NCI-H1105 (cell line): Measurements from ENCODE around the gene PRKRA.
"Not testable (repeated sequence)": the region's sequence is repeated elsewhere in the genome, so short reads cannot be mapped to it uniquely, and the experiment has no call there.

ENCODE experiments used
- DNase-seq: peaks from one replicate; lab custom pipeline; 2025; lab: John Stamatoyannopoulos, UW

Gene PRKRA

DNA sequence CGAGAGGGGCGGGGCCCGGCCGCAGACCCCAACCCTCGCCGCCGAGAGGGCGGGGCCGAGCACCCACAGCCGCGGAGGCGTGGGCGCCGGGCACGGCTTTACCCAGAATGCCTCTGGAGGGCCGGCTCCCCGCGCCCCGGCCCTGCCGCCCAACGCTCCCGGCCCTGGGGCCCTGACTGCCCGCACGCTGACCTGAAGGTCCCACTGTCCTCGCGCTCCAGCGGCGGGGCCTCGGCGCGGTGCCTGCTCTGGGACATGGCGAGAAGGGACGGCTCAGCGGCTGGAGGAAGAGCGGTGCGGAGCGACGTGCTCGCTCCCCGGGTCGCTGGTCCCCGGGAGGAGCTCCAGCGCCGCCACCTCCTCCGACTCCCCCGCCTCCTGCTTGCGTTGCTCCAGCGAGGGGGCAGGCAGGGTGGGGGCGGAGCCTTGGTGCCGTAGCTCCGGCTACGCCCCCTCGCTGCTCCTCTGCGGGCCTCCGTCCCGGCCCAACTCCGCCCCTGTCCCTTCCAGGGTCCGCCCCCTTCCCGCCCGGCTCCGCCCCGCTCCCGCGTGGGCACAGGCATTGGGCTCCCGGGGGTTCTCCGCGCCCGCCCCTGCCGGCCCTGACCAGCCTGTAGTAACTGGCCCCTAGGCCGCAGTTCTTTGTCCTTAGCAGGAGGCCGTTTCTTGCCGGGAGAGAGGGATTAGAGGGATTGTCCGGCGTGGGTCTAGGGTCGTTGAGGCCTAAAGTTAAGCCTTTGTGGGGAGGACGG lies at the start of gene PRKRA, which contains the start of gene PJVK:
PRKRA (minus strand) TSS at position 402 of the 752 bp plus-strand sequence; CDS start at position 257, 145 bp downstream.
PJVK (plus strand) TSS at position 605 of the 752 bp plus-strand sequence. CDS start 2,032 bp downstream, outside the sequence.
- peak; percentile 89 for DNase-seq

DNA sequence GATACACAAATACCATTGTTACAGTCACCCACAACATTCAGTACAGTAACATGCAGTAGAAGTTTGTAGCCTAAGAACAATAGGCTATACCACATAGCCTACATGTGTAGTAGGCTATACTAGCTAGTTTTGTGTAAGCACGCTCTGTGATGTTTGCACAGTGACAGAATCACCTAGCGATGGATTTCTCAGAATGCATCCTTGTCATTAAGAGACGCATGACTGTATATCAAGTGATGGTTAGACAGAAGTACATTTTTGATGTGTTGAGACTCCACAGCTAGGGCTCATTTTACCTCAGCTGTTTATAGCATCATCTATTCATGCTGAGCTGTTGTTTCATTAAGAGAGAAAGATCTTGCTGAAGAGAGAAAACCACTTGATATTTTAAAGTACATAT lies 48.7 kb upstream of the PRKRA start:
- no peak for DNase-seq

DNA sequence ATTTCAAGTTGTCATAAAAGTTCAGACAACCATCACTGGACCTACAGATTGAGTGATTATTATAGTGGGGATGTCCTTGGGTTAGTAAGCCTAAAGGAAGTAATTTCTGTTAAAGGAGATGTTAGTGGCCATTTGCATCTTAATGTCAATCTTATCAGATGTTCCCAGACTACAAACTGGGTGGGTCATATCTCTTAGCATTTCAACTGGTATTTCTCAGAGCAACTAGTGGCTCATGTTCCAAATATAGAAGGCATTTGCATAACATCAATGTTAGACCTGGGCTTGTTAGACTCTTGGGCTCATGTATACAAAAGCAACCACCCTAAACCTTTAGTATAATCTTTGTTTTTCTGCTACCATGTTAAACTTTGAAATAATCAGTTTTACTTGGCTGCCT lies 47.2 kb upstream of the PRKRA start:
- no peak for DNase-seq

- DNase-seq, result no peak
Observed at GRCh38 chr2:178496049-178496448, 45.1 kb upstream of the PRKRA start.

DNA sequence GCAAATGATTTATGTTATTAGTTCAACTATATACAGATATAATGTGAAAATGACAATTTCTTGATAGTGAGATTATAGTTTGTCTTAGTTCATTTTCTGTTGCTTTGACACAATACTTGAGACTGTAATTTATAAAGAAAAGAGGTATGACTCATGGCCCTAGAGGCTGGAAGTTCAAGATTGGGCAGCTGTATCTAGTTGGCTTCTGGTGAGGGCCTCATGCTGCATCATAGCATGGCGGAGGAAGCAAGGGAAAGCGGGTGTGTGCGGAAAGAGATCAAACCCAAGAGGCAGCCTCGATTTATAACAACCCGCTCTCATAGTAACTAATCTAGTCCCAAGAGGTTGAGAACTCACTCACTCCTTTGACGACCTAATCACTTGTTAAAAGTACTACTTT lies 40.6 kb upstream of the PRKRA start:
- DNase-seq, result no peak

- no peak for DNase-seq
Observed at GRCh38 chr2:178485356-178485755, 34.4 kb upstream of the PRKRA start.

- DNase-seq, result peak; percentile 53
Observed at GRCh38 chr2:178484245-178485041, 33.5 kb upstream of the PRKRA start.

DNA sequence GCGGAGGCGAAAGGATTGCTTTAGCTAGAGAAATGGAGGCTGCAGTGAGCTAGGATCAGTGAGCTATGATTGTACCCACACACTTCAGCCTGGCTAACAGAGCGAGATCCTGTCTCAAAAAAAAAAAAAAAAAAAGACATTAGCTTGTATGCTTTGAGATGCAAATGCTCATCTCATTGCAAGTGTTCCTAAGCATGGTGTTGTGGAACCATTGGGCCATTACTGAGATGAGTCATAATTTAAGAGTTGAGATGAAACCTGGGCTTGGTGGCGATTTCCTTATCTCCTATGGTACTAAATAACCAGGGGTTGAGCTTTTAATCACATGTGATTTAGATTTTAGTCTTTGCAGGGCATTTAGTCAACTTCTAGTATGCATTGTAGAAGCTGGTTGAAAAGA lies 31.5 kb upstream of the PRKRA start:
- DNase-seq, result no peak

- peak; percentile 82 for DNase-seq
Observed at GRCh38 chr2:178480227-178481181, 29.5 kb upstream of the PRKRA start, which contains the start of gene PLEKHA3. PLEKHA3 (plus strand) TSS chr2:178480457; CDS start chr2:178480870, 413 bp downstream.

DNA sequence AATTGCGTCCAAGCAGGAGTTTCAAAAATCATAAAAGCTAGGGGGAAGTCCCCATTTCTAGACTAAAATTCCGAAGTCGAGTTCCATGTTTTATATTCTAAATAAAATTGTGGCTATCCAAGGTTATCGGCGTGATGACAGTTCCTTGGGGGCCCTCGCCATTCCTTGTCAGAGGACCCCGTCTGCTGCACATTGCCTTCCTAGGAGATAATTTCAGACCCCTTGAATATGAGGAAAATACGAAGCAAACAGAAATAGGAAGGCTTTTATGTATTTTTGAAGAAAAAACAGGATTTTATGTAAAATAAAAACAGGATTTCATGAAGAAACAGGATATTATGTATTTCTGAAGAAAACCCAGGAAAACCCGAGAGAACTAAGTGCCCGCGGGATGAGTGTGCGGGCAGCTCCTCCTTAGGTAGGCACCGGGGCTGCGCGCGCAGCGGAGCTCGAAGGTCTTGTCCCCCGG lies 28.8 kb upstream of the PRKRA start:
- DNase-seq, result no peak

- DNase-seq, result no peak
Observed at GRCh38 chr2:178479275-178479616, 28.3 kb upstream of the PRKRA start.

- DNase-seq, result peak; percentile 71
Observed at GRCh38 chr2:178478439-178479274, 27.7 kb upstream of the PRKRA start, which contains the start of gene FKBP7. FKBP7 (minus strand) TSS chr2:178478600; CDS start chr2:178478499, 101 bp downstream.

DNA sequence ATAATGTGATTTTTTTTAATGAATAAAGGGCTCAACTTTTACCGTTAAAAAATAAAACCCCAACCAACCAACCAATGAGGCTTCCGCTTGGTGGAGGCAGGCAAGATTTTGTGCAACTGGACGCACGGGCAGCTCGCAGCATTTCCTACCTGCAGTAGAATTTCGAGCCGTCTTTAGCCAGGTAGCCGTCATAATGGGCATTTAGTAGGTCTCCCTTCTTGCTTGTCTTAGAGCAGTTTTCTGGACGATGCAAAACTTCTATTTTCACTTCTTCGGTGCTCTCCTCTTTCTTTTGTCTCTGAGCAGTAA lies 27.1 kb upstream of the PRKRA start:
- DNase-seq, result peak; percentile 9

- no peak for DNase-seq
Observed at GRCh38 chr2:178477443-178478129, 26.6 kb upstream of the PRKRA start.

DNA sequence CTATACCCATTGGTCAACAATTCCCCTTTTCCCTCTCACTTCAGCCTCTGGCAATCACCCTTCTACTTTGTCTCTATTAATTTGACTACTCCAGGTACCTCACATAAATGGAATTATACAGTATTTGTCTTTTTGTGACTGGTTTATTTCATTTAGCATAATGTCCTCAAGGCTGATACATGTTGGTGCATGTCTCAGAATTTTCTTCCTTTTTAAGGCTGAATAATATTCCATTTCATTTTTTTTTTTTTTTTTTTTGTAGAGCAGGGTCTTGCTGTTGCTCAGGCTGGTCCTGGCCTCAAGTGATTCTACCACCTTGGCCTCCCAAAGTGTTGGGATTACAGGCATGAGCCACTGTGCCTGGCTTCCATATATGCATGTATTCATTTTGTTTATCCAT lies 25.5 kb upstream of the PRKRA start:
- DNase-seq, result no peak

- DNase-seq, result no peak
Observed at GRCh38 chr2:178474560-178474959, 23.6 kb upstream of the PRKRA start.

GRCh38 chr2:178473931-178474330 lies 23.0 kb upstream of the PRKRA start:
- no peak for DNase-seq

DNA sequence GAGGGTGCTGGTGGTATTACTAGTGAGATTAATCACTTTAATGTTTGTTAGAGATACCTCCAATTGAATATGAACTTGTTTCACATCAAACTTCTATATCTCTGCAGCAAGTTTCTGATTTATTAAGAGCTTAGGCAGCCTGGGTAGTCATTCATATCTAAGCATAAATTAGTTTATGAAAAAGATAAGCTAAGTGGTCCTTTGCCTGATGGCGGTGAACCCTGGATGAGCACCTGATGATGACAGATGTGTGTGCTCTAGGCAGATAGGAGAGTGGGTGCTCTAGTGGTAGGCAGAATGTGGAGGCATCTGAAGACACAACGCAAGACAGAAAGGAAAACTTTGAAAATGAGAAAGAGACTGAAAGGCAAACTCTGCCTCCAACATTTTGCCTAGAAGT lies 22.4 kb upstream of the PRKRA start:
- DNase-seq, result no peak

DNA sequence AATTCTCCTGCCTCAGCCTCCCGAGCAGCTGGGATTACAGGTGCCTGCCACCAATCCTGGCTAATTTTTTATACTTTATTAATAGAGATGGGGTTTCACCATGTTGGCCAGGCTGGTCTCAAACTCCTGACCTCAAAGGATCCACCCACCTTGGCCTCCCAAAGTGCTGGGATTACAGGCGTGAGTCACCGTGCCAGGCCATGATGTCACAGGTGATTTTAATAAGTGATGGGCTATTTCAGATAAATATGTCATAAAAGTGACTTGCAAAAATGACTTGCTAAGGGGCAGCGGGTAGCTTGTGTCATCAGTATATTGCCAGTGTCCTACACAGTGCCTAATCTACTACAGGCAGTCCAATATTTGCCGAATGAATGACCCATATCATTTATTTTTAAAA lies 20.3 kb upstream of the PRKRA start:
- DNase-seq, result not testable (repeated sequence)

GRCh38 chr2:178469219-178469849 lies 18.4 kb upstream of the PRKRA start:
- no peak for DNase-seq
